ENCODE results near the gene SLC39A1. TPM values are rescaled to one million over a fixed set of nuclear protein-coding genes. Genes with fewer than 3 reads are reported as not detected.

Gene SLC39A1
- total and polyA plus RNA-seq, 9 of the 15 experiments (the other 6 are each of a cell fraction or from before 2014, with no cell fraction given) = 9.9 to 81.1 (median 62.7) TPM

DNA sequence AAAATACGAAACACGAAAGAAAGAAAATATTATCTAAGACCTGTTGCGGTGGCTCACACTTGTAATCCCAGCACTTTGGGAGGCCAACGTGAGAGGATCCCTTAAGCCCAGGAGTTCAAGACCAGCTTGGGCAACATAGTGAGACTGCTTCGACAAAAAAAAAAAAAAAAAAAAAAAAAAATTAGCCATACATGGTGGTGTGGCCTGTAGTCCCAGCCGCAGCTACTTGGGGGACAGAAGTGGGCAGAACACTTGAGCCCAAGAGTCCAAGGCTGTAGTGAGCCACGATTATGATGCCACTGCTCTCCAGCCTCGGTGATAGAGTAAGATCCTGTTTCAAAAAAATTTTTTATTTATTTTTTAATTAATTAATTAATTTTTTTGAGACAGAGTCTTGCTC lies 24.3 kb upstream of the SLC39A1 start:
- Histone ChIP-seq H2AFZ (ENCODE audit: low read depth, low read length) (peak overlapping the region; percentile 89; the same call in 1 of the 2 replicates), H3K9ac (ENCODE audit: insufficient read depth in 1 of 2, low read depth in 2 of 2, low read length in 2 of 2) (no peak overlapping the region), H3K9me1 (ENCODE audit: control insufficient read depth, insufficient read depth, low read length) (no peaks in the 10 kb centered on the region), H3K4me1 (replicated peaks in 1 of 2; ENCODE audit: control insufficient read depth in 2 of 2, insufficient read depth in 2 of 2, low read length in 2 of 2) (peaks cover 13 to 17% of the 10 kb centered on the region in 2 experiments; a peak in 4 of 5 replicates), H3K4me3 (no peak overlapping the region), H3K9me3 (replicated peaks; ENCODE audit: control insufficient read depth, insufficient read depth, low read depth, low read length) (no peaks in the 10 kb centered on the region), H3K27ac (ENCODE audit: extremely low read depth, low read depth, low read length) (no peak overlapping the region), H3K27me3 (ENCODE audit: control insufficient read depth in 2 of 2, insufficient read depth in 2 of 2, low read length in 2 of 2) (no peaks in the 10 kb centered on the region), H3K79me2 (ENCODE audit: control insufficient read depth, insufficient read depth, low read length) (peaks cover 36% of the 10 kb centered on the region), H4K20me1 (replicated peaks; ENCODE audit: control insufficient read depth, insufficient read depth, low read length) (no peaks in the 10 kb centered on the region; the same call in 1 of the 2 replicates), H3K36me3 (ENCODE audit: control insufficient read depth, insufficient read depth, low read length) (peaks cover 29% of the 10 kb centered on the region), H3K4me2 (ENCODE audit: insufficient read depth, low read length) (no peak overlapping the region)
- FAIRE-seq = no peak
- no TSS peak for BruUV-seq (replicated peaks)
- CTCF ChIA-PET (ENCODE audit: low intra/inter-chr PET ratio) = interaction anchor here (1.1 to 1.8 kb wide), 4 partner anchors 166 to 480 kb away, joined by 3 to 19 read pairs (median 6); no protein-coding TSS in a partner anchor
- in situ Hi-C loops (cut with MboI) = loop anchor here (5.0 to 10.0 kb wide), 3 partner anchors 190 to 483 kb away; partner anchors contain the start of gene NPR1
- WGBS (ENCODE audit: insufficient coverage, low coverage, missing lambda C conversion rate) = 84% methylated on average over 7 of the region's 8 CpGs
- no peak for ATAC-seq
- POLR2A ChIA-PET = interaction anchor here (0.5 to 2.8 kb wide), 8 partner anchors 9 to 352 kb away, joined by 3 to 16 read pairs (median 4); partner anchors contain the start of genes CREB3L4 and JTB
- DNase-seq (ENCODE audit: extremely low read depth in 1 of 4, low spot score in 3 of 4) = no peak
- intact Hi-C loops (cut with micrococcal nuclease) = loop anchor here (5.0 to 10.0 kb wide), 5 partner anchors 40 to 633 kb away; partner anchors contain the start of genes DENND4B, ILF2 and S100A9
- TF ChIP-seq MTA2 (IDR thresholded peaks at IDR 0.05; ENCODE audit: low read depth) (no peak), TFAM (CRISPR knock-in tag; conservative IDR thresholded peaks at IDR 0.05) (no peak), LARP7 (IDR thresholded peaks at IDR 0.05) (no peak), ZNF175 (CRISPR knock-in tag; IDR thresholded peaks at IDR 0.05; ENCODE audit: low read depth) (no peak), RUNX1 (IDR thresholded peaks at IDR 0.05; ENCODE audit: low read depth) (no peak), NFXL1 (CRISPR knock-in tag; IDR thresholded peaks at IDR 0.05) (no peak), SNRNP70 (optimal IDR thresholded peaks at IDR 0.05; ENCODE audit: low read depth, low read length) (no peak), SAFB2 (IDR thresholded peaks at IDR 0.05; ENCODE audit: borderline replicate concordance, low read depth, low read length, severe bottlenecking) (no peak), PML (IDR thresholded peaks at IDR 0.05; ENCODE audit: low read length) (no peak), C11orf30 (IDR thresholded peaks at IDR 0.05; ENCODE audit: low read depth) (no peak), ZNF408 (CRISPR knock-in tag; IDR thresholded peaks at IDR 0.05; ENCODE audit: low read depth) (no peak), FOXM1 (IDR thresholded peaks at IDR 0.05; ENCODE audit: low read depth) (no peak), FOXM1 (CRISPR knock-in tag; IDR thresholded peaks at IDR 0.05; ENCODE audit: low read depth) (no peak), HDAC1 (IDR thresholded peaks at IDR 0.05) (no peak), HNRNPH1 (optimal IDR thresholded peaks at IDR 0.05; ENCODE audit: low read depth, low read length) (no peak), XRCC3 (IDR thresholded peaks at IDR 0.05) (no peak)
- TF ChIP-seq, protein P1, sequence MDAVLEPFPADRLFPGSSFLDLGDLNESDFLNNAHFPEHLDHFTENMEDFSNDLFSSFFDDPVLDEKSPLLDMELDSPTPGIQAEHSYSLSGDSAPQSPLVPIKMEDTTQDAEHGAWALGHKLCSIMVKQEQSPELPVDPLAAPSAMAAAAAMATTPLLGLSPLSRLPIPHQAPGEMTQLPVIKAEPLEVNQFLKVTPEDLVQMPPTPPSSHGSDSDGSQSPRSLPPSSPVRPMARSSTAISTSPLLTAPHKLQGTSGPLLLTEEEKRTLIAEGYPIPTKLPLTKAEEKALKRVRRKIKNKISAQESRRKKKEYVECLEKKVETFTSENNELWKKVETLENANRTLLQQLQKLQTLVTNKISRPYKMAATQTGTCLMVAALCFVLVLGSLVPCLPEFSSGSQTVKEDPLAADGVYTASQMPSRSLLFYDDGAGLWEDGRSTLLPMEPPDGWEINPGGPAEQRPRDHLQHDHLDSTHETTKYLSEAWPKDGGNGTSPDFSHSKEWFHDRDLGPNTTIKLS (IDR thresholded peaks at IDR 0.05; ENCODE audit: borderline replicate concordance, low read depth) = no peak
- TF ChIP-seq, protein P2, sequence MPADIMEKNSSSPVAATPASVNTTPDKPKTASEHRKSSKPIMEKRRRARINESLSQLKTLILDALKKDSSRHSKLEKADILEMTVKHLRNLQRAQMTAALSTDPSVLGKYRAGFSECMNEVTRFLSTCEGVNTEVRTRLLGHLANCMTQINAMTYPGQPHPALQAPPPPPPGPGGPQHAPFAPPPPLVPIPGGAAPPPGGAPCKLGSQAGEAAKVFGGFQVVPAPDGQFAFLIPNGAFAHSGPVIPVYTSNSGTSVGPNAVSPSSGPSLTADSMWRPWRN (IDR thresholded peaks at IDR 0.05; ENCODE audit: low read depth) = no peak
- TF ChIP-seq, protein P3, sequence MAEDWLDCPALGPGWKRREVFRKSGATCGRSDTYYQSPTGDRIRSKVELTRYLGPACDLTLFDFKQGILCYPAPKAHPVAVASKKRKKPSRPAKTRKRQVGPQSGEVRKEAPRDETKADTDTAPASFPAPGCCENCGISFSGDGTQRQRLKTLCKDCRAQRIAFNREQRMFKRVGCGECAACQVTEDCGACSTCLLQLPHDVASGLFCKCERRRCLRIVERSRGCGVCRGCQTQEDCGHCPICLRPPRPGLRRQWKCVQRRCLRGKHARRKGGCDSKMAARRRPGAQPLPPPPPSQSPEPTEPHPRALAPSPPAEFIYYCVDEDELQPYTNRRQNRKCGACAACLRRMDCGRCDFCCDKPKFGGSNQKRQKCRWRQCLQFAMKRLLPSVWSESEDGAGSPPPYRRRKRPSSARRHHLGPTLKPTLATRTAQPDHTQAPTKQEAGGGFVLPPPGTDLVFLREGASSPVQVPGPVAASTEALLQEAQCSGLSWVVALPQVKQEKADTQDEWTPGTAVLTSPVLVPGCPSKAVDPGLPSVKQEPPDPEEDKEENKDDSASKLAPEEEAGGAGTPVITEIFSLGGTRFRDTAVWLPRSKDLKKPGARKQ (CRISPR knock-in tag; IDR thresholded peaks at IDR 0.05) = no peak
- TF ChIP-seq, protein P4, sequence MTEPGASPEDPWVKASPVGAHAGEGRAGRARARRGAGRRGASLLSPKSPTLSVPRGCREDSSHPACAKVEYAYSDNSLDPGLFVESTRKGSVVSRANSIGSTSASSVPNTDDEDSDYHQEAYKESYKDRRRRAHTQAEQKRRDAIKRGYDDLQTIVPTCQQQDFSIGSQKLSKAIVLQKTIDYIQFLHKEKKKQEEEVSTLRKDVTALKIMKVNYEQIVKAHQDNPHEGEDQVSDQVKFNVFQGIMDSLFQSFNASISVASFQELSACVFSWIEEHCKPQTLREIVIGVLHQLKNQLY (CRISPR knock-in tag; conservative IDR thresholded peaks at IDR 0.05) = no peak
